Retina (tissue), 1 donor: ENCODE results near the gene UBQLN4.
A peak's percentile ranks its signal among the peaks of the same experiment; 100 is the strongest.

Experiments used
- DNase-seq: peaks from one replicate; pipeline ENCODE4 v3.0.0-alpha.2; 2016

The UBQLN4 gene

DNA sequence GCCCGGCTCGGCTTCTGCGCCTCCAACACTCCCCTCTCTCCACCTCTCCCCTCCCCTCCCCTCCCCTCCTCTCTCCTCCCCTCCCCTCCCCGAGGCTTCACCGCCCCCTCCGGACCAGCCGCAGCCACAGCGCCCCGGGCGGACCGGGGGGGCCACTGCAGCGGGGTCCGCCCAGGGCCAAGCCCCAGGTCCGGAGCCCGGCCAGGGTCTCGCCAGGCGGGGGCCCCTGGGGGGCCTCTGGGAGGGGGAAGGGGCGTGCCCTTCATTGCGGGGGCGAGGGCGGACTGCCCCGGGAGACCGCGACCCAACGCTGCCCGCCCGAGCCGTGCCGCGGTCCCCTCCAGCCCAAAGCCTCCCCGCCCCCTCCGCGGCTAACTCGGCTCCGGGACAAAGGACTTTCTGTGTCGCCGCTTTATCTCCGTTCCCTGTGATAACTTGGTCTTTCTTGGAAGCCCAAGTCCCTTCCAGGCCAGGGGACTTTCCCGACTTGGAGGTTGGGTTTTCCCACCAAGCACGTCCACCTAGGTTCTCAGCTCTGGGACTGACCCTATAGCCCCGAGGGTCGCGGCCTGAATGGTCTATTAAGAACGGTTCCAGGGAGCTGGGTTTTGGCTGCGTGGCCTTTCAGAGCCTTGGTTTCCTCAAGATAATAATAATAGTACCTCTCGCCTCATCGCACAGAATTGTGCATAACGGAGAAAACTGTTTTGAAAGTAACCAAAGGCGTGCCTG, at the start of gene UBQLN4:
UBQLN4 (minus strand) TSS at position 31 of the 732 bp plus-strand sequence. CDS start 97 bp downstream, outside the sequence.
- DNase-seq, result peak; percentile 94

DNA sequence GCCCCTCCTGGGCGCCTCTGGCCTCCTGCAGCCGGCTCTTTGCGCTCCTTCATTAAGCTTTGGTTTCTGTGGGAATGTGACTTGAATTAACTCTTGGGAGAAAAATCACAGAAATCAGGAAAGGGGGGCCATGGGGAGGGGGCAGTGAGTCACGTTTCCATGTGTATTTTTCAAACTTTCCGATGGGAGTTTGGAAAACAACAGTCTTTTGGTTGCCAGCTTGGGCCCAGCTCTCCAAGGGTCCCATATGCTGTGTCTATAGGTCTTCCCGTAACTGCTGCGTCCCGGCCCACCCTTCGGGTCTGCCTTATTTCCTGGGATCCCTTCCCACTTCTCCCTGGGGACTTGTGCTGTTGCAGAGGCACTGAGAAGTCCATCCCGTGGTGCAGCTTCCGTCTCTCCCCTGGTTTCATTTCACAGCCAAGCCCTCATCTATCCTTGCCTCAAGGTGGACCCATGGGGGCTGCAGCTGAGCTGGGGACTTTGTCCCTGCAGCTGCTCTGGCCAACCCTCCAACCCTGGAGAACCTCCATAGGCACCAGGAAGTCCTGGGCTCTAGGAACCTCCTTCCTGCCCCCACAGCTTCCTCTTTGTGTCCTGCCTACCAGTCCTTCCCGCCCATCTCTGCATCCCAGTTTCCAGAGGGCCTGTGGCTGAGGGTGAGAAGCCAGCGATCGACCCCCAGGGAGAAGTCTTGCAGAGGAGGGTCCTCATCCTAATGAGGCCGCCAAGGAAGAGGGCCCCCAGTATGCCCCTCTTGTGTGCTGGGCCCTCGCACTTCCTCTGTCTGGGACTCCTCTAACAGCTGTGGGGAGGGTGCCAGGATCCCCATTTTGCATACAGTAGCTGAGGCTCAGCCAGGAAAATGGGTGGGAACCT, 49.3 kb upstream of the UBQLN4 start:
- no peak for DNase-seq

DNA sequence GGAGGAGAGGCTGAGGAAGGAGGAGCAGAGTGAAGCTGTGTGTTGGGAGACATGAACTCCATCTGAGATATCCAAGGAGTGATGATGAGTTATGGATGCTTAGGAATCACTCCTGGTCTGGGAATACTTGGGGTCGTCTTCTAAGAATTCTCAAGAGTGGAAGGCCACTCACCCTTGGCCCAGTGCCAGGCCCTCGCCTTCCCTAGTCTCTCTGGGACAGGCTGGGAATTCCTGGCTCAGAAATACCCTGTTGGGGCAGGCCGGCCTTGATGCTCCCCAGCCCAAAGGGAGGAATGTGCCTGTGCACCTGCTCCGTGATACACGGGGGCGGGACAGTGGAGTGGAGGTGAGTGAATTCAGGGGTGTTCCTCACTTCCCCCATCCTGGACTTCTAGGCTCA, 48.3 kb upstream of the UBQLN4 start:
- no peak for DNase-seq

DNA sequence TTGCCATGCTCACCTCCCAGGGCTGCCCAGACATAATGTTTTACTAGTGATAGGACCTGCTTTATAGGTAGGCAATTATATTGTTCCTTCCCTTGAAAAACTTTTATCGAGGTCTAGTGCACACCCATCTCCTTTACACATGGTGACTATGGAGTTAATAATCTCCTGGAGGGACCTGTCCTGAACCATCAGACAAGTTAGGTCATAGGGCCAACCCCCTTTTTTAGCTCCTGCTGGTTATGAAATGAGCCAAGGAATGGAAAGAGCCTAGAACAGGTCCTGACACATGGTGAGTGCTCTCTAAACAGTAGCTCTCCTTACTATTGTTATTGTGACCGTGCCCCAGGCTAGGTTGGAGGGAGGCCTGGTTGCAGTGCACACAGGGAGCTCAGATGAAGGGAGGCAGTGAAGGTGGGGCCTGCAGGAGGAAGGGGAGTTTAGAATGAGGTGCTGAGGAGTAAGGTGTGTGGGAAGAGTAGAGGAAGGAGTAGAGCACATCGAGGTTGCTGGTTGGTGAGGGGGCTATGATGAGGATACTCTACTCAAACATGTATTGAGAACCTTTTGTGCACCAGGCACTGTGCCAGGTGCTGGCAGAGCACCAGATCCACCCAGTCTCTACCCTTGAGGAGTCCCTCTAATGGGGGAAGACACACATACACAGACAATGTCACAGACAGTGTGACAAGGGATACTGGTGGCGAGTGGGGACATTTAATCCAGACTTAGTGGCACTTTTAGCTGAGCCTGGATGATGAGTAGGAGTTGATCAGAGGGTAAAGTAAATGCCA, 46.8 kb upstream of the UBQLN4 start:
- no peak for DNase-seq

DNA sequence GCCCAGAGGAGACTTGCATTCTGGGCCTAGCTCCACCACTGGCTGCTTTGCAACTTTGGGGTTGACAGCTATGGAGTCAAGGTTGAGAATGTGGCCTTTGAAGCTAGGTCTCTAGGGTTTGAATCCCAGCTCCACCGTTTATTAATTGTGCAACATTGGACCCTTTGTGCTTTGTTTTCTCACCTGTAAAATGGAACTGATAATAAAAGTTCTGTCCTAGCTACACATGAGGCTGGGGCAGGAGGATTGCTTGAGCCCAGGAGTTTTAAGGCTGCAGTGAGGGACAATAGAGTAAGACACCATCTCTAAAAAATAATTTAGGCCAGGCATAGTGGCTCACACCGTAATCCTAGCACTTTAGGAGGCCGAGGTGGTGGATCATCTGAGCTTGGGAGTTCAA, 45.7 kb upstream of the UBQLN4 start:
- DNase-seq, result no peak

DNA sequence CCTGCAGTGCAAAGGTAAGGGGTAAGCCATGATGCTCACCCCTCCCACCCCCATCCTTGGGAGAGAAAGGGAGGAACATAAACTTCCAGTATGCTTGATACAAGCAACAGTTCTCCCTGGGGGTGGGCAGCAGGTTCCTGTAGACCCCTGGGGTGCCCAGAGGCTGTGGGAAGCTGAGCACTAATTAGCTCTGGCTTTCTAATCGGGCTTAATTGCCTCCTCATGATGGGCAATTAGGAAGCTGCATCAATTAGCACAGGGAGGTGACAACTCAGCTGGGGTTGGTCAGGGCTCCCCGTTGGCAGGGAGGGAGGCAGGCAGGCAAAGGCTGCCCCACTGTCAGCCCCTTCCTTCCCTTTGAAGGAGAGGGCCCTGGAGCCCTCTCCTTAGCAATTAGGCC, 45.2 kb upstream of the UBQLN4 start:
- DNase-seq, result no peak

DNA sequence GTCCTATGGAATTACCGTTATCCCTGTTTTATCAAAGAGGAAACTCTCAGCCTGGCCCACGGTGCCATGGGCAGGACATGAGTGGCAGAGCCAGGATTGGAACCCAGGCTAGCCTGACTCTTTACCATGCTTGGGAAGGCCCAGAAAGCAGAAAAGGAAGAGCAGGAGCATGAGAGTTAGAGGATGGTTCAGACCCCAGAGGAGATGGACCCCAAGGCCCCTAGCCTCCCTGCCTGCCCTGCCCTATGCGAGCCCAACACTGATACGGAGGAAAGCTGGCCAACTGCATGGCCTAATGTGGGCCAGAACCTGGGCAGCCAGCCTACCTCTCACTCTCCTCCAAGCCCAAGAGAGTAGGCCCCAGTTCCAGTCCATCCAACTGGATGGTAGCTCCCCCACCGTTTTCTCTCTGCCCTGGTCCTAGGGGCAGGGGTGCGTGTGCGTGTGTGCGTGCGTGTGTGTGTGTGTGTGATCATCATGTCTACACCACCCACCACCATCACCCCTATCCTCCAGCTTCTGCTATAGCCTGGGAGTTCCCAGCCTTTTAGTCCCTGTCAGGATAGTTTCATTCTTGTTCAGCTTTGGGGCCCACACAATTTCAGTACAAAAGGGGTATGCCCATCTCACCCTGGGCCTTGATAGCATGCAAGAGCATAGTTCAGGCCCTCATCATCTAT, 44.0 kb upstream of the UBQLN4 start:
- no peak for DNase-seq

DNA sequence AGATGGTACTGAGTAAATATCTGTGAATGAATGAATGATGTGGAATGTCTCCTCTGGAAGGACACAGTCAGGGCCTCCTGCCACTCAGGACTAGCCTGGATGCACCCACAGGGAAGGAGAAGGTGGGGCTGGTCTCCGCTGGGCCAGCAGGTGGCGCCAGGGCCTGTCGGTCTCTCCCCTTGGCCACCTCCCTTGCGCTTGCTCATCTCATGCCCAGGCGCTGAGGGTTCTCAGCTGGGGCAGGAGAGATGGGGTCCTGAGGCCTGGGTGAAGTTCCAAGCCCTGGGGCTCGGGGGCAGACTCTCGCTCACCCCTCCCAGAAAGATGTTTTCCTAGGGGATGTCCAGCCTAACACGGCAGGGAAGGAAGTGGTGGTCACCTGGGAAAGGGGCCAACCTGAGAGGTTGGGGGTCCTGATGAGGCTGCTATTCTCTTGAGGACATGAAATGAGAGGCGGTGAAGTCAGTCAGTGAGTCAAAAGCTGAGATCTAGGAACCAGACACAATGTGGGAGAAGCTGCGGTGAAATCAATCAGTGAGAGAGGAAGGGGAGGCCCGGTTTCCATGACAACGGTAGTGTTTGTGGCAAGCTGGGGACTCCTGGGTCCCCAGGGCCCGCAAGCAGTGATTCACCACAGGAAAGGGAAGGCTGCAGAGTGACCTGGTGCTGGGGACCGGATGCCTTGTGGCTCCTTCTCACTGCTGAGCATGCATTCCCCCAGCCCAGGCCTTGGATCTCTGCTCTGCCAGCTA, 43.2 kb upstream of the UBQLN4 start:
- DNase-seq, result peak; percentile 82

DNA sequence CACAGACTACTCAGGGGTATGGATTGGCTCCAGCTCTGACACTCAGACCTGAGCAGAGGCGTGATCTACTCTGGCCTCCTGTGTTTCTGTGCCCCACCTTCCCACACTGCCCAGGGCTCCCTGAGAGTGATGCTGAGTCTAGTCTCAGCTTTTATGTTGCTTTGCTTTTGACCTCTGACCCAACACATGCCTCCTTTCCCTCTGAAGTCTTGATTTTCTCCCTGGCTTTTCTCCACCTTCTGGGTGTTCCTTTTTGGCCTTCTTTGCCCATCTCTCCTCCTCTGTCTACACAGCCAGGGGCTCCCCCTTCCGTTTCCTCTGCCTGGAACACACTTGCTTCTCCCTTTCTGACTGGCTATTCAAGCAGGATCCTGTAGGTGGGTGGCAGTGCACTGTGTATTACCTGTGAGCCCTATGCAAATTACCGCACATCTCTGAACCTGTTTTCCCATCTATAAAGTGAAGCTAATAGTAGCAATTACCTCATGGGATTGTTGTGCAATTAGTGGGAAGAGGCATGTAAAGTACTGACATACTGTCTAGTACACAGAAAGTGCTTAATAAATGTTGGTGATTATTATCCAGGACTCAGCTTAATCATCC, 42.4 kb upstream of the UBQLN4 start:
- DNase-seq, result no peak

DNA sequence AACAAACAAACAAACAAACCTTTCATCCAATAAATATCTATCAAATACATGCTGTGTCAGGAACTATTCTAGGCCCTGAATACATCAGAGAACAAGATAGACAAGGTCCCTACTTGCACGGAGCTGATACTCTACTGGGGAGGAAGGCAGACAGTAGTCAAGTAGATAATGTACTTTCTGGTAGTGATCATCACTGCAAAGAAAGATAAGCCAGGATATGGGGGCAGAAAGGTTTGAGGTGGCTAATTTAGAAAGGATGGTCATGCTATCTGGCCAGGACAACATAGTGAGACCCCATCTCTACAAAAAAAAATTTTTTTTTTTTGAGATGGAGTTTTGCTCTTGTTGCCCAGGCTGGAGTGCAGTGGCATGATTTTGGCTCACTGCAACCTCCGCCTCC, 38.0 kb upstream of the UBQLN4 start:
- DNase-seq, result no peak

DNA sequence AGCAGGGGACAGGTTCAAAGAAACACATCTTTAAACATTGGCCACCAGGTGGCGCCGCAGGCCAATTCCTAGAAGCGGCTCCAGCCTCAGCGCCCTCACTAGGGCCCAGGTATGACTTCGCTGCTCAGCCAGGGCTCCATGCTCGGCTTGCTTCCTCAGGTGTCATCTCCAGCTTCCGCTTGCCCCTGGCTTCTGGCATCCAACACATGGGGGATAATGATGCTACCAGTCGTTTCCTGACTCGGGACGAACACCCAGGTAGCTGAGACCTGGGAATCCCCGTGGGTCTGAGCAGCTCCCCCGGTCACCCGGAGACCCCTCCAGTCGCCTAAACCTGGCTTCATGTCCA, 37.2 kb upstream of the UBQLN4 start:
- peak; percentile 82 for DNase-seq

DNA sequence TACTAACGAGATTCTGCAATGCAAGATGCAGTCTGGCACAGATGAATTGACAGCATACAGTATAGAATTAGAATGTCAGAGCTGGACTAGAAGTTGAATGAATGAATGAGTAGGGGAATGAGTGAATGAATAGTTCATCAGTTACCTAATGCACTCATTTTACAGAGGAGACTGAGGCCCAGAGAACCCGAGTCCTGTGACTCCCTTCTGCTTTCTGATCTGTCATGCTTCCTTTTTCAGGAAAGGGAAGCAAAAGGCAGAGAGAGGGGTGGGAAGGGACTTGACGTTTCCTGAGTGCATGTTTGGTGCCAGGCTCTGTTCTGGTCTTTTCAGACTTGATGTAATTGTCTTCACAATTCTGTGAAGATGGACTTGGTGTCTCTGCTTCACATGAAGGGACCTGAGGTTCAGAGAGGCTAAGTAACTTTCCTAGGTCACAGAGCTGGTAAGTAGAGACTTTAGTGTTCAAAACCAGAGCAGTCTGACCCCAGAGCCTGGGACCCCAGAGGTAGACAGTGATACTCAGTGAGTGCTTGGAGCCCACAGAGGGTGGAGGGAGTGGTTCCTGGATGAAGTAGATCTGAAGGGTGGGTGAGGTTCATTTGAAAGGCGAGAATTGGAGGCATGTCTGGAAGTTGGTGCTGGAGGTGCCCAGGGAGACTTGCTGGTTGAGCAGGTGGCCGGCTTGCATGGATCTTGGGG, 36.7 kb upstream of the UBQLN4 start:
- no peak for DNase-seq

DNA sequence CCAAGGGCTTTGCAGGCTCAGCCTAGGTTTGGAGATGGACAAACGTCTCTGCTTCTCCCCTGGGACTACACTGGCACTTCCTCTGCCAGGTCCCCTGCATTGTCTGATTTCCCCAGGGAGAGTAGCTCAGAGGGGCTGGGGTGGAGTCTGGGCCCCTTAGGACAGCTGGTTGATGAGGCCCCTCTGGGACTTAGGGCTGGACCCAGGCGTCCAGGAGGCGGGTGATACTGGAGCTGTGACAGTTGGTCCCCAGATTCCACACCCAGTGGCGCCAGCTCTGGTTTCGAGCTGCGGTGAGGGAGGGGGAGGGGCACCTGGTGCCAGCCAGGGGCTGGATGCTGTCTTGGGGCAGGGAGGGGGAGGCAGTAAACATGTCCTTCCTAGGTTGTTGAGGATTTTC, 36.1 kb upstream of the UBQLN4 start:
- DNase-seq, result no peak

DNA sequence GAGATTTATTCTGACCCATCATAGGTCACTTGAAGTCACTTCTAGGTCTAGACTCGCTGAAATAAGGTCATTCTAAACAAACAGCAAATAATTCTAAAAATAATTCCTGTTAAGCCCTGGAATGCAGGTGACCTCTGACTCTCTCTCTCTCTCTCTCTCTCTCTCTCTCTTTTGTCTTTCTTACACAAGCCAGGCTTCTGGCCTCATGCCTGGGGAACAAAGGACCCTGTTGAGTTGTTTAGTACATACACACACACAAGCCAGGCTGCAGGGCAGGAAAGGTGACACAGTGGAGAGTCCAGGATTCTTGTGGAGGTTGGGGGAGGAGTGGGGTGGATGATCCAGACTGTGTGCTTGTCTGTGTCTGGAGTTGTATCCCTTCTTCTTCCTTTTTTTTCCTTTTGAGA, 32.7 kb upstream of the UBQLN4 start:
- DNase-seq, result peak; percentile 32

DNA sequence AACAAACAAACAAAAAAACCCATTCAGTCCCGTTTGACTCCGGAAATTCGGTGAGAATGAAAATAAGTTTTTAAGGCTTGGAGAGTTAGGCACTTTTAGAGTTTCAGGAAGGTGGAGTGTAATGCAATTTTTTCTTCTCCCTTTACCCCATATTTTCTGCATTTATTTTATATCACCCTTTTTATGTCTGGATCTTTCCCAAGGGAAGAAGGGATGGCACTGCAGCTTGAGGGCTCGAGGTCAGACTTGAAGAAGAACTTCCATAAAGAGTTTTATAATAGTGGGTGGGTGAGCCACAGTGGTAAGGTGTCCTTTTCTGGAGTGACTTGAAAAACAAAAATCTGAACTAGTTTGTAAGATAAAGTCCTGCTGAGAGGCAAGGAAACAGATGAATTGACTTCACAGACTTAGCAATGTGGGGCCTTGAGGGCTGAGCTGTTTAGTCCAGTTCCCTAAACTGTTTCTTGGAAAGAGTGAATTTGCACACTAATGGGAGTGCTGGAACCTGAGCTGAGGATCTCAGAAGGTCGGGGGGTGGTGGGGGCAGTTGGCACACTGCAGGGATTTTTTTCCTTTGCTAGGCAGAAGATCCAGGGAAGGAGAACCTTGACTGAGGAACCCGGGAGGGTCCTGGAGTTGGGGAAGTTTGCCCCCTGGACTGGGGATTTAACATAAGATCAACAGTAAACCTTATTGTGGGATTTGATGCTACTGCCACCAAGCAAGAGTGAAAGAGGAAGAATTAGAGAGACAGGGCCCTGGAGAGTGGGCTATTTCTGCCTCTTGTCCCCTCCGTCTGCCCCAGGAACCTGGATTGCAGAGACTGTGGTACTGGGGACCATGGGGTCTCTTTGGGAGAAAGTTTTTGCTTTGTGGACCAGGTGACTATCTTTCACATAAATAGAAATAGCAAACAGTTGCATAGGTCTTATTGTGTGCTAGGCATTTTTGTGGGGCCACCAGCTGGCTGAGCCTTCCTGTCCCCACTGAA, 30.5 kb upstream of the UBQLN4 start:
- peak; percentile 6 for DNase-seq

DNA sequence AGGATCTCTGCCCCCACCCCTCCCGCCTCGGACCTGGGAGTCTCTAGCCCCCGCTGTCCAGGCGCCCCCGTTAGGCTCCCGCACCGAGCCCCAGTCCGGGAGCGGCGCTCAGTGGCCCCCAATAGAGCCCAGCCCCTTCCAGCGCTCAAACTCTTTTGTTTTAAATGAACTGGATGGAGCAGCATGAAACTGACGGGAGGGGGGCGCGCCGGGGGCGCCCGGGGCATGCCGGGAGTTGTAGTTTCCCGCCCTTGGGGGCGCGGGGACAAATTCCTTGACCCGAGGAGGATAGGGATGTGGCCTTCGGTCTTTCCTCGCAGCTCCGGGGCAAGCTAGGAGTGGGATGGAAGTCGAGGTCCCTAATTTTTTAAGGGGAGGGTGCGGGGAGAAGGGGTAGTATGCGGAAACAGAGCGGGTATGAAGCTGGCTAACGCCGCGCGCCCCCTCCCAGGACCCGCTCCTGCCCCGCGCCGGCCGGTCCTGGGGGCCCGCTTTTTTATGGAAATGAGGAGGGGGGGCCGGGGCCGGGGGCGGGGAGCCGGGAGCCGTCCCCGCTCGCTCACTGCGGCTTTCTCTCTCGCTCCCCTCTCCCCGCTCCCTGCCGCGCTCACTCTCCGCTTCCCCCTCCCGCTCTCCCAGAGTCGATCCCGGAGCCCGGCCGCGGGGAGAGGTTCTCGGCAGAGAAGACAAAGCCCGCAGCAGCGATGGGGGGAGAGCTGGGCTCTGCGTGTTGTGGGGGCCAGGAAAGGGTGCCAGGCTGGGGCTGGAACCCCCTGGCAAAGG, 28.9 kb upstream of the UBQLN4 start, which contains the start of gene MEX3A:
MEX3A (minus strand) TSS at position 157 of the 783 bp plus-strand sequence. CDS start 467 bp downstream, outside the sequence.
- peak; percentile 97 for DNase-seq

DNA sequence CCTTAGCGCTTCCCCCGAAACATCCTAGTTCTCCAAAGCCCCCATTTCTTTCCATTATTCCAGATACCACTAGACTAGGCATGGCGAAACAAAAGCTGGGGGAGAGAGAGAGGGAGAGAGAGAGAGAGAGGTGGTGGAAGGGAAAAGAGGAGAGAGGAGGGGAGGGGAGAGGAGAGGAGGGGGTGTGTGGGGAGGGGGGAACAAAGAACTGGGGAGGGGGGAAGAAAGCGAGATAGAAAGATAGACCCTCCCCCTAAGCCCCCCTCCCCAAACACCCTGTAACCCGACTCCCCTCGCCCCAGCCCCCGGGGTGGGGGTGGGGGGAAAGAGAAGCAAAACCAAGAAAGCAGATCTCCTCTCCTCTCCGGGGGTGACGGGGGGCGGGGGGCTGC, 28.3 kb upstream of the UBQLN4 start:
- no peak for DNase-seq

DNA sequence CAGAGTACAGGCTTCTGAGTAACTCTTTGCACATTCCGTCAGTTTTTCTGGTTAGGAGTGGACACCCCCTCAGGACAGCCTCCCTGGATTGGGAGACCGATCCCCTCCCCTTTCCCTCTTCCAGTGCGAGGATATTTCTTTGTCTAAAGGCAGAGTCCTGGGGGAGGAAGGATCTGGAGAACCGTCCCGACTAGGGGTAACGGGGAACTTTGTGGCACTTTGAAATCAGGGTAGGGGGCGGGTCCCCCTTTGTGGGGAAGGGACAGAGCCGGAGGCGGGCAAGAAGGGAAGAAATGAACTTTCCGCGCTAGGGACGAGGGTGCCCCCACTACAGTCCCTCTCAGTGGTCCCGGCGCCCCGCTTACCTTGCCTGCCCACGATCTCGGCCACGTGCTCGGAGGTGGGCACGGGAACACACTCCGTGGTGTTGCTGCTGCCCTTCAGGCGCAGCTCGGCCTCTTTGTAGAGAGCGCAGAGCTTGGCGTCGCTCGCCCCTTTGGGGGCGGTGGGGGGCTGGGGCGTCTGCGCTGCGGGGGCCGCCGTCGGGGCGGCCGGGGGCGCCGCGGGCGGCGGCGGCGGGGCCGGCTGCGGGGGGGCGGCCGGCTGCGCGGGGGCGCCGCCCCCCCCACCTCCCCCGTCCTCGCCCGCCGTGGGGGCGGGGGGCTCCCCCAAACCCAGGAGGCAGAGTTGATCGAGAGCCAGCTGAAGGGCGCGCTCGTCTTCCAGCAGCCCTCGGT, 27.8 kb upstream of the UBQLN4 start:
- DNase-seq, result peak; percentile 67
